ENCODE results near the gene PLAAT5. TPM values are rescaled to one million over a fixed set of nuclear protein-coding genes. Genes with fewer than 3 reads are reported as not detected.

PLAAT5 gene
- total and polyA plus RNA-seq, 2 of the 13 experiments (the other 11 are each of a cell fraction or from before 2014, with no cell fraction given), result not detected

DNA sequence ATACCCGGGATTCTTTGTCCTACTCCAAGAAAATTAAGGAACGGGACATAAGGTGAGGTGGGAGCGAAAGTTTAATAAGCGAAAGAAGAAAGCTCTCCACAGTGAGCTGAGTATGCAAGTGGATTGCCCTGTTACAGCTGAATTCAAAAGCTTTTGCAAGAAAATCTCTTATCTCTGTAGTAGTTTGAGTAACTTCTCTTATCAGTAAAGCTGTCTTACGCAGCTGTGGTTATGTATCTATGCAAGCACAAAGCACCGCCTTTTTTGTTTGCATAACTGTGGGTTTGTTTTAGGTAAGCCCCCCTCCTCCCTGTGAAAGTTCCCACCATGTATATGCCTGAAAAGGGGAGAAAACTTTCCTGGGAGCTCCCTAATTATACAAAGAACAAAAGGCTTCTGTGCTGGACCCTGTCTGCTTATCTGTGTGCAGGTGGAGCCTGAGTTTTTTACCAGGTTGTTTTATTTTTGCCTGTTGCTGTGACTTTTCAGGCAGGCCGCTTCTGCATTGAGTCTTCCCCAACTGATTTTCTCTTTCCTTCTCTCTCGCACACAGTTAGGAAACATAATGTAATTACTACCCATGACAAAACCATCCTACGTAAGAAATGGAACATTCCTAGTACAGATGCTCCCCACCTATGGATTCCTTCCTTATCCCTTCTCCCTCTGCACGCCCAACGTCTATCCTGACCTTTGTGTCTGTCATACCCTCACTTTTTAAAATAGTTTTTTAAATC, 837 bp upstream of the PLAAT5 start (continued):
- no peak for TF ChIP-seq WIZ (CRISPR knock-in tag; IDR thresholded peaks at IDR 0.05)
- TF ChIP-seq HOXD1 (CRISPR knock-in tag; IDR thresholded peaks at IDR 0.05), result 0 out of 2 replicates have a peak, but pooled peaks have one; percentile 25
- TF ChIP-seq RBM22 (optimal IDR thresholded peaks at IDR 0.05; ENCODE audit: low read length), result no peak
- TF ChIP-seq KLF11 (CRISPR knock-in tag; IDR thresholded peaks at IDR 0.05), result no peak
- no peak for TF ChIP-seq ARID2 (CRISPR knock-in tag; IDR thresholded peaks at IDR 0.05; ENCODE audit: borderline replicate concordance)
- TF ChIP-seq ZKSCAN1 (IDR thresholded peaks at IDR 0.05; ENCODE audit: low read length), result no peak
- TF ChIP-seq, protein P1, sequence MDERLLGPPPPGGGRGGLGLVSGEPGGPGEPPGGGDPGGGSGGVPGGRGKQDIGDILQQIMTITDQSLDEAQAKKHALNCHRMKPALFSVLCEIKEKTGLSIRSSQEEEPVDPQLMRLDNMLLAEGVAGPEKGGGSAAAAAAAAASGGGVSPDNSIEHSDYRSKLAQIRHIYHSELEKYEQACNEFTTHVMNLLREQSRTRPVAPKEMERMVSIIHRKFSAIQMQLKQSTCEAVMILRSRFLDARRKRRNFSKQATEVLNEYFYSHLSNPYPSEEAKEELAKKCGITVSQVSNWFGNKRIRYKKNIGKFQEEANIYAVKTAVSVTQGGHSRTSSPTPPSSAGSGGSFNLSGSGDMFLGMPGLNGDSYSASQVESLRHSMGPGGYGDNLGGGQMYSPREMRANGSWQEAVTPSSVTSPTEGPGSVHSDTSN (CRISPR knock-in tag; IDR thresholded peaks at IDR 0.05), result no peak
- no peak for TF ChIP-seq ZNF616 (CRISPR knock-in tag; IDR thresholded peaks at IDR 0.05; ENCODE audit: low read depth)
- TF ChIP-seq TBX2 (CRISPR knock-in tag; IDR thresholded peaks at IDR 0.05; ENCODE audit: borderline replicate concordance), result peak; percentile 77
- TF ChIP-seq MLLT10 (CRISPR knock-in tag; IDR thresholded peaks at IDR 0.05), result no peak
- no peak for TF ChIP-seq ZNF644 (CRISPR knock-in tag; IDR thresholded peaks at IDR 0.05; ENCODE audit: low read depth)
- TF ChIP-seq, protein P2, sequence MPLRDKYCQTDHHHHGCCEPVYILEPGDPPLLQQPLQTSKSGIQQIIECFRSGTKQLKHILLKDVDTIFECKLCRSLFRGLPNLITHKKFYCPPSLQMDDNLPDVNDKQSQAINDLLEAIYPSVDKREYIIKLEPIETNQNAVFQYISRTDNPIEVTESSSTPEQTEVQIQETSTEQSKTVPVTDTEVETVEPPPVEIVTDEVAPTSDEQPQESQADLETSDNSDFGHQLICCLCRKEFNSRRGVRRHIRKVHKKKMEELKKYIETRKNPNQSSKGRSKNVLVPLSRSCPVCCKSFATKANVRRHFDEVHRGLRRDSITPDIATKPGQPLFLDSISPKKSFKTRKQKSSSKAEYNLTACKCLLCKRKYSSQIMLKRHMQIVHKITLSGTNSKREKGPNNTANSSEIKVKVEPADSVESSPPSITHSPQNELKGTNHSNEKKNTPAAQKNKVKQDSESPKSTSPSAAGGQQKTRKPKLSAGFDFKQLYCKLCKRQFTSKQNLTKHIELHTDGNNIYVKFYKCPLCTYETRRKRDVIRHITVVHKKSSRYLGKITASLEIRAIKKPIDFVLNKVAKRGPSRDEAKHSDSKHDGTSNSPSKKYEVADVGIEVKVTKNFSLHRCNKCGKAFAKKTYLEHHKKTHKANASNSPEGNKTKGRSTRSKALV (CRISPR knock-in tag; IDR thresholded peaks at IDR 0.05), result no peak
- TF ChIP-seq, protein P3, sequence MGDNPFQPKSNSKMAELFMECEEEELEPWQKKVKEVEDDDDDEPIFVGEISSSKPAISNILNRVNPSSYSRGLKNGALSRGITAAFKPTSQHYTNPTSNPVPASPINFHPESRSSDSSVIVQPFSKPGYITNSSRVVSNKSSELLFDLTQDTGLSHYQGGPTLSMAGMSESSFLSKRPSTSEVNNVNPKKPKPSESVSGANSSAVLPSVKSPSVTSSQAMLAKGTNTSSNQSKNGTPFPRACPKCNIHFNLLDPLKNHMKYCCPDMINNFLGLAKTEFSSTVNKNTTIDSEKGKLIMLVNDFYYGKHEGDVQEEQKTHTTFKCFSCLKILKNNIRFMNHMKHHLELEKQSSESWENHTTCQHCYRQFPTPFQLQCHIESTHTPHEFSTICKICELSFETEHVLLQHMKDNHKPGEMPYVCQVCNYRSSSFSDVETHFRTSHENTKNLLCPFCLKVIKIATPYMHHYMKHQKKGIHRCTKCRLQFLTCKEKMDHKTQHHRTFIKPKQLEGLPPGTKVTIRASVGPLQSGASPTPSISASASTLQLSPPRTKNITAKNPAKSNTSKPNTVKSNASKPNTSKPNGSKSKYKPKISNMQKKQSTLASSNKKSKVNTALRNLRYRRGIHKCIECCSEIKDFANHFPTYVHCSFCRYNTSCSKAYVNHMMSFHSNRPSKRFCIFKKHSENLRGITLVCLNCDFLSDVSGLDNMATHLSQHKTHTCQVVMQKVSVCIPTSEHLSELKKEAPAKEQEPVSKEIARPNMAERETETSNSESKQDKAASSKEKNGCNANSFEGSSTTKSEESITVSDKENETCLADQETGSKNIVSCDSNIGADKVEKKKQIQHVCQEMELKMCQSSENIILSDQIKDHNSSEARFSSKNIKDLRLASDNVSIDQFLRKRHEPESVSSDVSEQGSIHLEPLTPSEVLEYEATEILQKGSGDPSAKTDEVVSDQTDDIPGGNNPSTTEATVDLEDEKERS (CRISPR knock-in tag; IDR thresholded peaks at IDR 0.05), result no peak
- TF ChIP-seq, protein P4, sequence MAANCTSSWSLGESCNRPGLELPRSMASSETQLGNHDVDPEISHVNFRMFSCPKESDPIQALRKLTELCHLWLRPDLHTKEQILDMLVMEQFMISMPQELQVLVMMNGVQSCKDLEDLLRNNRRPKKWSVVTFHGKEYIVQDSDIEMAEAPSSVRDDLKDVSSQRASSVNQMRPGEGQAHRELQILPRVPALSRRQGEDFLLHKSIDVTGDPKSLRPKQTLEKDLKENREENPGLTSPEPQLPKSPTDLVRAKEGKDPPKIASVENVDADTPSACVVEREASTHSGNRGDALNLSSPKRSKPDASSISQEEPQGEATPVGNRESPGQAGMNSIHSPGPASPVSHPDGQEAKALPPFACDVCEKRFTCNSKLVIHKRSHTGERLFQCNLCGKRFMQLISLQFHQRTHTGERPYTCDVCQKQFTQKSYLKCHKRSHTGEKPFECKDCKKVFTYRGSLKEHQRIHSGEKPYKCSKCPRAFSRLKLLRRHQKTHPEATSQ (CRISPR knock-in tag; IDR thresholded peaks at IDR 0.05; ENCODE audit: borderline replicate concordance), result no peak
- no peak for TF ChIP-seq ZNF510 (CRISPR knock-in tag; IDR thresholded peaks at IDR 0.05; ENCODE audit: low read depth)
- no peak for TF ChIP-seq MXI1 (IDR thresholded peaks at IDR 0.05; ENCODE audit: borderline replicate concordance, low read depth, low read length)
- TF ChIP-seq, protein P5, sequence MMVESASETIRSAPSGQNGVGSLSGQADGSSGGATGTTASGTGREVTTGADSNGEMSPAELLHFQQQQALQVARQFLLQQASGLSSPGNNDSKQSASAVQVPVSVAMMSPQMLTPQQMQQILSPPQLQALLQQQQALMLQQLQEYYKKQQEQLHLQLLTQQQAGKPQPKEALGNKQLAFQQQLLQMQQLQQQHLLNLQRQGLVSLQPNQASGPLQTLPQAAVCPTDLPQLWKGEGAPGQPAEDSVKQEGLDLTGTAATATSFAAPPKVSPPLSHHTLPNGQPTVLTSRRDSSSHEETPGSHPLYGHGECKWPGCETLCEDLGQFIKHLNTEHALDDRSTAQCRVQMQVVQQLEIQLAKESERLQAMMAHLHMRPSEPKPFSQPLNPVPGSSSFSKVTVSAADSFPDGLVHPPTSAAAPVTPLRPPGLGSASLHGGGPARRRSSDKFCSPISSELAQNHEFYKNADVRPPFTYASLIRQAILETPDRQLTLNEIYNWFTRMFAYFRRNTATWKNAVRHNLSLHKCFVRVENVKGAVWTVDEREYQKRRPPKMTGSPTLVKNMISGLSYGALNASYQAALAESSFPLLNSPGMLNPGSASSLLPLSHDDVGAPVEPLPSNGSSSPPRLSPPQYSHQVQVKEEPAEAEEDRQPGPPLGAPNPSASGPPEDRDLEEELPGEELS (CRISPR knock-in tag; IDR thresholded peaks at IDR 0.05), result peak; percentile 64; the same call in 1 of the 2 replicates
- TF ChIP-seq ZNF337 (CRISPR knock-in tag; IDR thresholded peaks at IDR 0.05; ENCODE audit: borderline replicate concordance, low read depth), result no peak
- TF ChIP-seq CREM (IDR thresholded peaks at IDR 0.05), result peak; percentile 75; the same call in 1 of the 2 replicates
- TF ChIP-seq CREM (CRISPR knock-in tag; IDR thresholded peaks at IDR 0.05), result no peak
- TF ChIP-seq ZNF883 (CRISPR knock-in tag; IDR thresholded peaks at IDR 0.05; ENCODE audit: not compliant biosample characterization), result no peak

Data from HepG2 (cell line).